CD4-positive, alpha-beta T cell treated with Interleukin-2 at 100 ng/mL for 4 hours (primary cell): ENCODE results near the gene PPP1R14B.

ENCODE experiments used
- DNase-seq: peaks from one replicate; pipeline ENCODE4 v3.0.0-alpha.2; 2020; ENCODE audit warnings: low spot score

The PPP1R14B gene

DNA sequence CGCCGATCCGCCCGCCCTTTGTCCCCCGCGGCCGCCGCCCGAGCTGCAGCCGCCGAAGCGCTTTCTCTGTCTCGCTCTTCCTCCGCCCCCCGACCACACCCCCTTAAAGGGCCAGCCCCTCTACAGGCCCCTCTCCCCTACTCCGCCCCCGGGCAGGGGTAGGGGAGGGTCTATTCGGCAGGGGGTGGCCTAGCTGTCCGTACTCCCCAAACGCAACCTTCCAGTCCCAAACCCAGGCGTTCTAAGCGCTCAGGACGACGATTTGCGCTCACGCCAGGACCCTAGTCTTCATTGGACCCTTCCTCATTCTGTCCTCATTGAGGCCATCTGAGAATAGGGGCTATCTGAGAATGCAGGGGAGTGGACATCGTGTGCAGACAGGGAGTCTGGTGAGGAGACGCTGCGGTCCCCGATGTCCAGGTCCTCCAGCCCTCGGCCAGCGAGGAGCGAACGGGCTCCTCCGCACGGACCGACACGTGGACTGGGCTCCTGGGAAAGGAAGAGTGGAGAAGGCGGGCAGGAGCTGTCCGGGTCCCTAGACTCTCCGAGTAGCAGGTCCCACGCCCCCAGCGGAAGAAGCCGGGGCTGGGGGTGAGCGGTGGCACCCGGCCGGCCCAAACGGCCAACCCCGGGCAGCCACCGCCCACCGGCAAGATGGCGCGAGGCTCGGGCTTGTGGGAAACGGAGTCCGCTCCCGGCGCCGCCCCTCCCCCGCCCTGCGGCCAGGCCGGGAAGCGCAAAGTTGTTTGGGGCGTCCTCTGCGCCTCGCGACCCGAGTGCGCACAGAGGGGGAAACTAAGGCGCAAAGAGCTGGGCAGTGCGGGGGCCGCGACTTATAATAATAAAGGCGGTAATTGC is at the start of gene PPP1R14B:
TSS of gene PPP1R14B (minus strand) at position 73 of the 858 bp plus-strand sequence. CDS start 270 bp downstream, outside the sequence.
- DNase-seq, result peak; percentile 78

DNA sequence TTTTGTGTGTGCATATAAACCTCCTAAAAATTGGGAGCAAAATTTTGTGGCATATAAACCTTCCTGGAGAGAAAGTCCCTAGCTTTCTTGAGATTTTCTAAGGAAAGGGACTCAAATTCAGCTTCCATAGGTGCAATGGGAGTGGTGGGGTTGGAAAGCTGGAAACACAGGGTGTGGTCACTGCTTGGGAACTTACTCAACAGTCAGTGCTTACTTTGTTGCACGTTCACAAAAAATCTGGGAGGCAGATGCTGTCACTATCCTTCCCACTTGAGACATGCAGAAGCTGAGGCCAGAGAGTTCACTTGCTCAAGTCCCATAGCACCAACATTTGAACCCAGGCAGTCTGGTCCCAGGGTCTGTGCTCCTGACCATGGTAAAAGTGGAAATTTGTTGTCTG is 49.5 kb upstream of the PPP1R14B start:
- DNase-seq, result no peak

- DNase-seq, result no peak
Observed at GRCh38 chr11:64295760-64296159, 49.0 kb upstream of the PPP1R14B start.

DNA sequence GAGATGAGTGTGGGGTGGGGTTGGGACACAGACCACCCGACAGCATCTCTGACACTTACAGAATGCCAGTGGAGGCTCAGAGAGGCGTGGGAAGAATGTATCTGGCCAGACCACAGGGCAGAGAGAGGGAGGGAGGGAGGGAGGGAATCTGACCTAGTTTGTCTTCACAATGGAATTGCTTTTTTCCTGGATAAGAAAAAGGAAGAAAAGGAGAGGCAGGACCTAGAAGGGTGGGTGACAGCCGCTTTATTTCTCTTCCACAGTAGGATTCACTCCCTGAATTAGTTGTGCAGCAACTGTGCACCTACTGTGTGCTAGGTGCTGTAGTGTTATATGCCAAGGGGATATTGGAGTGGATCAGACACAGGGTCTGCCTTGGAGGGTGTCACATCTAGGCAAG is 48.0 kb upstream of the PPP1R14B start:
- no peak for DNase-seq

- no peak for DNase-seq
Observed at GRCh38 chr11:64292460-64293254, 45.9 kb upstream of the PPP1R14B start.

GRCh38 chr11:64291752-64292459 is 45.2 kb upstream of the PPP1R14B start:
- DNase-seq, result no peak

DNA sequence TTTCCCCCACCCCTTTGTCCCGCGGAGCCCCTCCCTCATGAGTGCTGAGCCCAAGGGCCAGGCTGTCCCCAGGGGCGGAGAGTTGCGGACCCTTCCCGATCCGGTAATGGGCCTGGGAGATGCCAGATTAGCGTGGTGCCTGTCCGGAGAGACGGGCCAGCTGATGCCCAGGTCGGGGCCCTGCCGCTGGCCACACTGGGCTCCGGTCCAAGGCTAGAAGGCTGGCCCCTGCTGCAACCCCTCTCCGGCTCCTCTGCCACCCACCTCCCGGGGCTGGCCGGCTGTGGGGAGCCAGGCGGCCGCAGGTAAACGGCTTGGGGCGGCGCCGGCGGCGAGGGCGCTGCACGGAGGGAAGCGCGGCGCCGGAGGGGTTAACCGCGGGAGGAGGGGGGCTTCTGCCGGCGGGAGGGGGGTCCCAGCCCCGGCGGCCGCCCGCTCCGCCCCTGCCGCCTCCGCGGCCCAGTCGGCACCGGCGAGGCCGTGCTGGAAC is 44.6 kb upstream of the PPP1R14B start, which contains the start of gene KCNK4:
TSS of gene KCNK4 (plus strand) at position 41 of the 490 bp plus-strand sequence. CDS start 1,717 bp downstream, outside the sequence.
- no peak for DNase-seq

DNA sequence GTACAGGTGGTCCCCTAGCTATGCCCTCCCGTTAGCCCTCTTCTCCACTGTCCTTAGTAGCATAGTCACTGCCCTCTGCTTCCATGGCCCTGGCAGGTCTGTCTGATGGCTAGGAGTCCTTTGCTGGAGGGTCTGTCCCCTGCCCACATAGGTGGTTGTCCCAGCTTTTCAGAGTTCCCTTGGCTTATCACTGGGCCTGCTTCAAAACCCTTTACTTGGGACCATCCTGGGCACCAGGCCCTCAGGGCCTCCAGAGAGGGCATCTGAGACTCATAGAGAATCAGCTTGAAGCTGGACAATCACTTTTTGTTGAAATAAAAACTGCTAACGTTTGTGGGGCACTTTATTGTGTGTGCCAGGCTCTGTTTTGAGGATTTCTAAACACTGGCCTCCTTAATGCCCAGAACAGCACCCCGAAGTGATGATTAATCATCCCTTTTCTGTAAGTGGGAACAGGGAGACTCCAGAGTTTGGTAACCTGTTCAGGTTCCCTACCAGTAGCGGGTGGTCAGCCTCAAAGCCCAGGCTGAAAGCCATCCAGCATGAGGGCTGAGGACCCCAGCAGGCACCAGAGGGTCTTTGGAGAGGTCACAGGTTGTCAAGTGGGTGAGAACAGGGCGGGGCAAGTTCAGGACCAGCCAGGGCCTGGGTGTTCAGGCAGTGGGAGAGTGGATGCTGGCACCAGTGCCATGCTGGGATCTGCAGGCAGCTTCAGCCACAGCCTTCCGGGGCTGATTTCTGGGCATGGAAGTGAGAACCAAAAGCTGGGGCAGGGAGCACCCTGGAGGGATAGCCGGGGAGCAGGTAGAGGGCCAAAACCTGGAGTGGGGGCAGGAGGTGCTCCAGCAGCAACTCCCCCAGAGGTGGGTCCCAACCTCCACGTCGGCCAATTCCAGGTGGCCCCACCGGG is 43.9 kb upstream of the PPP1R14B start:
- DNase-seq, result no peak

DNA sequence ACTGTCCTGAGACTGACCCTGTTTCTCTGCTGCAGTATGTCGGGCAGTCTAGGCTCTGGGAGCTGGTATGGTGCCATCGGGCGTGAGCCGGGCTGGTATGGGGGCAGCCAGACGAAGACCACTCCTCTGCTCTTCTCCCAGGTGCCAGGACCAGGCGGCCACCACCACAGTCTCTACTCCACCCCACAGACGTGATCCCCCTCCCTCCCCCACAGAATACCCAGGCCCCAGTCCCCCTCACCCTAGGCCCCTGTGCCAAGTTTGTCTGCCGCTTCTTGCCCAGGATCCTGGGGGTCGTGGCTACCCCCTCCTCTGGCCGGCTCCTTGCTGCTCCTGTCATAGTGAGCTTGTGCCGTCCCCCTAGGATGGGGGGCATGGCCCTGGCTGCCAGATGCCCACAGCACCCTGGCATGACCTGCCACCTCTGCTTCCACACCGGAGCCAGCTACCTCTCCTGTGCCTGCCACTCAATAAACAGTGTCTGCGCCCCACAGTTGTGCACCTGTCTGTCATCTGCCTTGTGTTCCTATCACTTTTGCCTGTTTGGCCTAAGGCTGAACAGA is 42.3 kb upstream of the PPP1R14B start:
- DNase-seq, result no peak

- DNase-seq, result no peak
Observed at GRCh38 chr11:64288353-64288750, 41.6 kb upstream of the PPP1R14B start.

DNA sequence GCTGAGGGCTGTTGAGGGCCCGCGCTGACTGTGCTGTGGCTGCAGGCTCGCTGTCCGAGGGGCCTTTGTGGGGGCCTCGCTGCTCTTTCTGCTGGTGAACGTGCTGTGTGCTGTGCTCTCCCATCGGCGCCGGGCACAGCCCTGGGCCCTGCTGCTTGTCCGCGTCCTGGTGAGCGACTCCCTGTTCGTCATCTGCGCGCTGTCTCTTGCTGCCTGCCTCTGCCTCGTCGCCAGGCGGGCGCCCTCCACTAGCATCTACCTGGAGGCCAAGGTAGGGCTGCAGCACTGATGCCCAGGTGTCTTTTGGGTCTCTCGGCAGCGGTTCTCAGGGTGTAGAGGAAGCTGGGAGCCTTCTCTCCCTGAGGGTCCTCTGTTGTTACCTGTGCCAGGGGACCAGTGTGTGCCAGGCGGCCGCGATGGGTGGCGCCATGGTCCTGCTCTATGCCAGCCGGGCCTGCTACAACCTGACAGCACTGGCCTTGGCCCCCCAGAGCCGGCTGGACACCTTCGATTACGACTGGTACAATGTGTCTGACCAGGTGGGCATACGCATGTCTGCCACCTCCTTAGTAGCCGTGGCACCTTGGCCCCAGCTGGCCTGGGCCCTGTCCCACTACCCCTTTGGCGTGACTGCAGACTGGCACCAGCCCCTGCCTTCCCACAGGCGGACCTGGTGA is 41.1 kb upstream of the PPP1R14B start:
- DNase-seq, result no peak

DNA sequence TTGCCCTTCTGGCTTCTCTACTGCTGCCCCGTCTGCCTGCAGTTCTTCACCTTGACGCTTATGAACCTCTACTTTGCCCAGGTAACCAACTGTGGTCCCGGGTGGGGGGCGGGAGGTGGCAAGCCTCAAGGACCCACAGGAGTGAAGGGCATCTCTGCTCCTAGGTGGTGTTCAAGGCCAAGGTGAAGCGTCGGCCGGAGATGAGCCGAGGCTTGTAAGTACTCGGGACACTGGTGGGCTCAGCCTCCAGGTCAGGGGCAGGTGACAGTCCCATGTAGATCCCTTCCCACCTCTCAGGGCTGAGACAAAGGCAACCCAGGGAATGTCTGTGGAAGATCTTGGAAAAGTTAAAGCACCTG is 40.0 kb upstream of the PPP1R14B start:
- no peak for DNase-seq

GRCh38 chr11:64285885-64286800 is 39.4 kb upstream of the PPP1R14B start:
- DNase-seq, result peak; percentile 19

GRCh38 chr11:64284962-64285884 is 38.5 kb upstream of the PPP1R14B start, which contains the start of gene GPR137:
TSS of gene GPR137 (plus strand) at chr11:64285848. CDS start at chr11:64286525, 677 bp downstream.
- peak; percentile 91 for DNase-seq

- DNase-seq, result peak; percentile 94
Observed at GRCh38 chr11:64284048-64284961, 37.6 kb upstream of the PPP1R14B start, which contains the start of gene BAD. TSS of gene BAD (minus strand) at chr11:64284665. CDS start at chr11:64284368, 297 bp downstream.

GRCh38 chr11:64283092-64283491 is 36.3 kb upstream of the PPP1R14B start:
- no peak for DNase-seq
